Brain microvascular endothelial cell (primary cell): ENCODE data around the gene WNK2.

Experiments
- DNase-seq: peaks from one replicate; pipeline ENCODE4 v3.0.0-alpha.2; 2020
- H3K27ac ChIP-seq: fragments of 250-450 bp; sonication (Bioruptor Pico); 2 replicates; pipeline ENCODE4 v1.5.1; 2020; ENCODE audit warnings: mild to moderate bottlenecking, moderate library complexity
- H3K27me3 ChIP-seq: fragments of 250-450 bp; sonication (Bioruptor Pico); replicated peaks from 2 replicates; pipeline ENCODE4 v1.5.1; 2020; ENCODE audit warnings: mild to moderate bottlenecking
- H3K36me3 ChIP-seq: fragments of 250-450 bp; sonication (Bioruptor Pico); replicated peaks from 2 replicates; pipeline ENCODE4 v1.5.1; 2020; ENCODE audit warnings: mild to moderate bottlenecking
- H3K4me3 ChIP-seq: 2 replicates; pipeline ENCODE4 v1.5.1; 2011; ENCODE audit warnings: low read depth, mild to moderate bottlenecking, control low read depth, low read length, moderate library complexity
- in situ Hi-C: cut with HindIII; loops from 2 replicates; pipeline ENCODE4 v1.10.0; 2017; ENCODE audit warnings: low sequenced_read_pairs, low pct_ligation_motif_present
- TF ChIP-seq, protein P1 (sequence below): IDR thresholded peaks from 2 replicates; pipeline ENCODE4 v1.5.1; 2011; ENCODE audit warnings: low read depth, mild to moderate bottlenecking, moderate library complexity, low read length, control low read depth, inconsistent platforms; ENCODE audit errors: missing control alignments

Gene WNK2

DNA sequence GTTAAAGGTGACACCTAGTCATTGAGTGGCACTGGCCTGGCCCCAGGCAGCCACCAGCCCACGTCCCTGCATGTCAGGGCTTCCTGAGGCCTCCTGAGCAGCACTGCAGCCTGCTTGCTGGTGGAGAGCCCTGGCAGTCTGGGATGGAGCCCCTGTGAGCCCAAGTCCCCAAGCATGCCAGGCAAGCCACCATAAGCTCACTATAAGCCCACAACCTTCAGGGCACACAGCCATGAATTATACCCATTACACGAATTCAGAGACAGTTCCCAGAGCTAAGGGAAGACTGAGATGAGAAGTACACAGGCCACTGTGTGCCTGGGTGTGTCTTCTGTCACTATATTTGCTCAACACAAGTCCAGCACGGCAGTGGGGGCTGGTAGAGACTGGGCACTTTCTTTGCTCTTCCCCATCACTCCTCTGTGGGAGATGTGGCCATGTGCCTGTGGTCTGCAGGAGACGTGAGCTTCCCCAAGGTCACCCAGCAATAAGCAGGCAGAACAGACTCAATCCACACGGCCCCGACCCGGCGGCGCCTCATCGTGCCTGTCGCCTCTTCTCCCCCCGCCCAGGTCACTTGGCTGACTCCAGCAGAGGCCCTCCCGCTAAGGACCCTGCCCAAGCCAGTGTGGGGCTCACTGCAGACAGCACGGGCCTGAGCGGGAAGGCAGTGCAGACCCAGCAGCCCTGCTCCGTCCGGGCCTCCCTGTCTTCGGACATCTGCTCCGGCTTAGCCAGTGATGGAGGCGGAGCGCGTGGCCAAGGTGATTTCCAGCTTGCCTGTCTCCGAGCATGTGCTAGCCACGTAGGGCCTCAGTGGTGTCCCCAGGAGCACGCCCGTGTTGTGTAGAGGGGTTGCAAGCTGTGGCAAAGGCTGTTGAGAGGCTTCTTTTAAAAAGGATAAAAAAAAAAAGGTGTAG lies 114.8 kb downstream of the WNK2 start:
- in situ Hi-C loops = no loop called here
- no peaks in the 10 kb centered on the region for H3K27me3 ChIP-seq
- H3K4me3 ChIP-seq = no peak overlapping the region
- no peak overlapping the region for H3K27ac ChIP-seq
- no peaks in the 10 kb centered on the region for H3K36me3 ChIP-seq
- TF ChIP-seq, protein P1, sequence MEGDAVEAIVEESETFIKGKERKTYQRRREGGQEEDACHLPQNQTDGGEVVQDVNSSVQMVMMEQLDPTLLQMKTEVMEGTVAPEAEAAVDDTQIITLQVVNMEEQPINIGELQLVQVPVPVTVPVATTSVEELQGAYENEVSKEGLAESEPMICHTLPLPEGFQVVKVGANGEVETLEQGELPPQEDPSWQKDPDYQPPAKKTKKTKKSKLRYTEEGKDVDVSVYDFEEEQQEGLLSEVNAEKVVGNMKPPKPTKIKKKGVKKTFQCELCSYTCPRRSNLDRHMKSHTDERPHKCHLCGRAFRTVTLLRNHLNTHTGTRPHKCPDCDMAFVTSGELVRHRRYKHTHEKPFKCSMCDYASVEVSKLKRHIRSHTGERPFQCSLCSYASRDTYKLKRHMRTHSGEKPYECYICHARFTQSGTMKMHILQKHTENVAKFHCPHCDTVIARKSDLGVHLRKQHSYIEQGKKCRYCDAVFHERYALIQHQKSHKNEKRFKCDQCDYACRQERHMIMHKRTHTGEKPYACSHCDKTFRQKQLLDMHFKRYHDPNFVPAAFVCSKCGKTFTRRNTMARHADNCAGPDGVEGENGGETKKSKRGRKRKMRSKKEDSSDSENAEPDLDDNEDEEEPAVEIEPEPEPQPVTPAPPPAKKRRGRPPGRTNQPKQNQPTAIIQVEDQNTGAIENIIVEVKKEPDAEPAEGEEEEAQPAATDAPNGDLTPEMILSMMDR = no peak
- DNase-seq = no peak

GRCh38 chr9:93299418-93300174 lies 115.7 kb downstream of the WNK2 start:
- Histone ChIP-seq H3K27me3 (no peaks in the 10 kb centered on the region), H3K36me3 (no peaks in the 10 kb centered on the region), H3K4me3 (no peak overlapping the region), H3K27ac (no peak overlapping the region)
- in situ Hi-C loops = no loop called here
- TF ChIP-seq, protein P1 = no peak
- no peak for DNase-seq

GRCh38 chr9:93300175-93300572 lies 116.2 kb downstream of the WNK2 start:
- H3K27me3 ChIP-seq = no peaks in the 10 kb centered on the region
- no peak overlapping the region for H3K27ac ChIP-seq
- in situ Hi-C loops = no loop called here
- no peak overlapping the region for H3K4me3 ChIP-seq
- TF ChIP-seq, protein P1 = no peak
- no peak for DNase-seq
- H3K36me3 ChIP-seq = no peaks in the 10 kb centered on the region

- no peak overlapping the region for H3K27ac ChIP-seq
- no peak overlapping the region for H3K4me3 ChIP-seq
- DNase-seq = no peak
- no peaks in the 10 kb centered on the region for H3K36me3 ChIP-seq
- in situ Hi-C loops = no loop called here
- H3K27me3 ChIP-seq = no peaks in the 10 kb centered on the region
- TF ChIP-seq, protein P1 = no peak
Measured at GRCh38 chr9:93300585-93301081, 116.7 kb downstream of the WNK2 start.

- DNase-seq = no peak
- Histone ChIP-seq H3K27me3 (no peaks in the 10 kb centered on the region), H3K27ac (no peak overlapping the region), H3K36me3 (no peaks in the 10 kb centered on the region), H3K4me3 (no peak overlapping the region)
- TF ChIP-seq, protein P1 = no peak
- in situ Hi-C loops = no loop called here
Measured at GRCh38 chr9:93301291-93301811, 117.4 kb downstream of the WNK2 start.
